Epithelial cell of prostate (primary cell): ENCODE results near the gene SSR4.
"Not testable (repeated sequence)": the region's sequence is repeated elsewhere in the genome, so short reads cannot be mapped to it uniquely, and the experiment has no call there.

Experiments used
- DNase-seq: peaks from one replicate; pipeline ENCODE4 v3.0.0-alpha.2; 2011; ENCODE audit warnings: low read depth, low spot score
- H3K27ac ChIP-seq: fragments of 450-650 bp; 2 replicates; pipeline ENCODE4 v1.5.1; 2017; ENCODE audit warnings: mild to moderate bottlenecking

Gene SSR4

GRCh38 chrX:153794018-153794896, at the start of gene SSR4, which contains the start of gene IDH3G:
Gene SSR4 (plus strand): TSS chrX:153794668. CDS start chrX:153794688, 20 bp downstream.
Gene IDH3G (minus strand): TSS chrX:153794375. CDS start chrX:153794326, 49 bp downstream.
- H3K27ac ChIP-seq: peak within 1 kb of the TSS; percentile 80
- peak; percentile 68 for DNase-seq

- not testable (repeated sequence) for H3K27ac ChIP-seq, DNase-seq
These were observed 49.4 kb upstream of the SSR4 start for GRCh38 chrX:153745067-153745433.

GRCh38 chrX:153746359-153746758, 48.1 kb upstream of the SSR4 start:
- no peak overlapping the region for H3K27ac ChIP-seq
- DNase-seq: no peak

GRCh38 chrX:153746991-153747390, 47.5 kb upstream of the SSR4 start:
- not testable (repeated sequence) for DNase-seq, H3K27ac ChIP-seq

- H3K27ac ChIP-seq, DNase-seq: not testable (repeated sequence)
These were observed 45.5 kb upstream of the SSR4 start for GRCh38 chrX:153749017-153749416.

- no peak for DNase-seq
These were observed 44.2 kb upstream of the SSR4 start for GRCh38 chrX:153750127-153750774.

GRCh38 chrX:153755136-153755535, 39.3 kb upstream of the SSR4 start:
- no peak for DNase-seq
- H3K27ac ChIP-seq: no peak overlapping the region

More at GRCh38 chrX:153750127-153750774, 44.2 kb upstream of the SSR4 start:
- no peak overlapping the region for H3K27ac ChIP-seq

- DNase-seq: no peak
- no peak overlapping the region for H3K27ac ChIP-seq
These were observed 32.6 kb upstream of the SSR4 start for GRCh38 chrX:153761863-153762262.

GRCh38 chrX:153762626-153763173, 31.8 kb upstream of the SSR4 start:
- H3K27ac ChIP-seq: no peak overlapping the region
- no peak for DNase-seq

- H3K27ac ChIP-seq: no peak overlapping the region
- no peak for DNase-seq
These were observed 31.1 kb upstream of the SSR4 start for GRCh38 chrX:153763298-153763932.

- peak within 1 kb of the TSS; percentile 26 for H3K27ac ChIP-seq
- DNase-seq: no peak
These were observed 30.3 kb upstream of the SSR4 start, which contains the start of gene PLXNB3 for GRCh38 chrX:153763989-153764755. Gene PLXNB3 (plus strand): TSS chrX:153764249. CDS start chrX:153765536, 1,287 bp downstream.

- H3K27ac ChIP-seq: no peak overlapping the region
- no peak for DNase-seq
These were observed 29.7 kb upstream of the SSR4 start for GRCh38 chrX:153764786-153765137.

GRCh38 chrX:153765138-153766079, 29.1 kb upstream of the SSR4 start:
- no peak for DNase-seq
- H3K27ac ChIP-seq: peak overlapping the region; percentile 47

GRCh38 chrX:153766098-153766817, 28.2 kb upstream of the SSR4 start:
- H3K27ac ChIP-seq: peak overlapping the region; percentile 47

GRCh38 chrX:153766871-153767673, 27.4 kb upstream of the SSR4 start:
- H3K27ac ChIP-seq: no peak overlapping the region
- no peak for DNase-seq

More at GRCh38 chrX:153766098-153766817, 28.2 kb upstream of the SSR4 start:
- no peak for DNase-seq

- no peak for DNase-seq
These were observed 26.8 kb upstream of the SSR4 start for GRCh38 chrX:153767674-153768055.

More at GRCh38 chrX:153767674-153768055, 26.8 kb upstream of the SSR4 start:
- no peak overlapping the region for H3K27ac ChIP-seq
